Activated CD4-positive, CD25-positive, alpha-beta regulatory T cell (primary cell): ENCODE measurements around the gene AVPR1B.
"Not testable (repeated sequence)": the region's sequence is repeated elsewhere in the genome, so short reads cannot be mapped to it uniquely, and the experiment has no call there.

Experiments
- DNase-seq, 4 experiments: peaks; one replicate each; lab custom pipeline; 2025; lab: John Stamatoyannopoulos, UW

Gene AVPR1B

GRCh38 chr1:206080026-206080820 lies 37.0 kb downstream of the AVPR1B start:
- DNase-seq = no peak

GRCh38 chr1:206079135-206079534 lies 38.1 kb downstream of the AVPR1B start:
- no peak for DNase-seq

GRCh38 chr1:206075786-206076755 lies 41.1 kb downstream of the AVPR1B start:
- no peak for DNase-seq

GRCh38 chr1:206074839-206075238 lies 42.3 kb downstream of the AVPR1B start:
- no peak for DNase-seq

GRCh38 chr1:206070627-206071304 lies 46.4 kb downstream of the AVPR1B start:
- DNase-seq = no peak

- DNase-seq = no peak
These were observed 48.9 kb downstream of the AVPR1B start for GRCh38 chr1:206068314-206068713.

- no peak for DNase-seq
These were observed 49.5 kb downstream of the AVPR1B start for GRCh38 chr1:206067486-206068227.

GRCh38 chr1:206066479-206067171 lies 50.6 kb downstream of the AVPR1B start:
- no peak for DNase-seq

- no peak for DNase-seq
These were observed 51.5 kb downstream of the AVPR1B start for GRCh38 chr1:206065547-206066145.

GRCh38 chr1:206064501-206064900 lies 52.7 kb downstream of the AVPR1B start:
- DNase-seq = not testable (repeated sequence)

GRCh38 chr1:206064001-206064400 lies 53.2 kb downstream of the AVPR1B start:
- DNase-seq = not testable (repeated sequence)

- DNase-seq = no peak
These were observed 54.7 kb downstream of the AVPR1B start for GRCh38 chr1:206062464-206062863.

GRCh38 chr1:206060844-206061243 lies 56.3 kb downstream of the AVPR1B start:
- DNase-seq = no peak
